K562 (cell line): ENCODE data around the gene YIF1A. TPM values are rescaled to one million over a fixed set of nuclear protein-coding genes. Genes with fewer than 3 reads are reported as not detected.

Experiments used
- MAFG ChIP-seq: fragments of 450-650 bp; conservative IDR thresholded peaks from 2 replicates; pipeline ENCODE4 v1.6.1; 2016; ENCODE audit warnings: missing genetic modification characterization, missing compliant biosample characterization
- MCM2 ChIP-seq: fragments of 450-650 bp; IDR thresholded peaks from 2 replicates; pipeline ENCODE4 v1.6.1; 2017; ENCODE audit warnings: low read depth, mild to moderate bottlenecking
- NCOA1 ChIP-seq: fragments of 450-650 bp; IDR thresholded peaks from 2 replicates; pipeline ENCODE4 v1.6.1; 2016; ENCODE audit warnings: low read depth
- NCOR1 ChIP-seq: fragments of 450-650 bp; IDR thresholded peaks from 2 replicates; pipeline ENCODE4 v1.6.1; 2016; ENCODE audit warnings: mild to moderate bottlenecking, moderate library complexity
- PURB ChIP-seq: sonication (generic); formaldehyde crosslinking; IDR thresholded peaks from 2 replicates; pipeline ENCODE4 v1.9.0; 2021; ENCODE audit warnings: low read depth, mild to moderate bottlenecking, missing genetic modification reagents
- SAP30 ChIP-seq: fragments of 200-600 bp; sonication (generic); IDR thresholded peaks from 2 replicates; pipeline ENCODE4 v1.6.1; 2012; ENCODE audit warnings: borderline replicate concordance, low read depth, mild to moderate bottlenecking, moderate library complexity, low read length, control low read depth, inconsistent platforms; ENCODE audit not compliant: insufficient read depth, poor library complexity, severe bottlenecking
- SMARCC2 ChIP-seq: fragments of 450-650 bp; IDR thresholded peaks from 2 replicates; pipeline ENCODE4 v1.6.1; 2017; ENCODE audit warnings: antibody characterized with exemption, moderate library complexity, mild to moderate bottlenecking, low read depth
- TEAD2 ChIP-seq: fragments of 450-650 bp; IDR thresholded peaks from 2 replicates; pipeline ENCODE4 v1.6.1; 2016; ENCODE audit warnings: missing genetic modification characterization, control low read depth, missing compliant biosample characterization
- ZNF780A ChIP-seq: fragments of 250-450 bp; sonication (Bioruptor Pico); IDR thresholded peaks from 2 replicates; pipeline ENCODE4 v1.5.0; 2021; ENCODE audit warnings: mild to moderate bottlenecking
- polyA plus RNA-seq, 8 experiments: library from polyadenylated mRNA; depleted of rRNA in 4 of 8; stranded (reverse) in 5 of 8; unstranded in 3 of 8; fragments of >200 nt; fragmentation: Nextera tagmentation in 2 of 8; fragmentation: Illumina TruSeq in 1 of 8; extraction: Ambion mirVana in 2 of 8; extraction: Trizol in 1 of 8; gene quantifications; 2 replicates each; pipeline versions ENCODE4 v1.2.1 to v1.2.3, GENCODE V29; 2011 to 2014; ENCODE audit warnings: inconsistent platforms in 1 of 8, missing spikeins in 1 of 8
- total RNA-seq, 7 experiments: library from RNA; depleted of rRNA in 6 of 7; stranded (reverse); fragments of >200 nt in 6 of 7; fragmentation: Illumina TruSeq in 2 of 7; extraction: Trizol in 2 of 7; gene quantifications; 2 replicates each; pipeline versions ENCODE4 v1.2.1 to v1.2.3, GENCODE V29; 2011 to 2021; ENCODE audit warnings: low replicate concordance in 1 of 7
- TF ChIP-seq, protein P1 (sequence below): sonication (generic); formaldehyde crosslinking; IDR thresholded peaks from 2 replicates; pipeline ENCODE4 v1.8.0; 2022; ENCODE audit warnings: mild to moderate bottlenecking, missing genetic modification reagents, borderline replicate concordance
- TF ChIP-seq, protein P2 (sequence below): sonication (generic); formaldehyde crosslinking; IDR thresholded peaks from 2 replicates; pipeline ENCODE4 v1.8.1; 2023; ENCODE audit warnings: mild to moderate bottlenecking, missing genetic modification reagents
- TF ChIP-seq, protein P3 (sequence below), 2 experiments: fragments of 450-650 bp; IDR thresholded peaks; 2 replicates each; pipeline ENCODE4 v1.6.1; 2018; ENCODE audit warnings: mild to moderate bottlenecking in 2 of 2, low read depth in 1 of 2; ENCODE audit not compliant: partially characterized antibody in 2 of 2
- TF ChIP-seq, protein P4 (sequence below): sonication (generic); formaldehyde crosslinking; IDR thresholded peaks from 2 replicates; pipeline ENCODE4 v1.8.1; 2022; ENCODE audit warnings: missing genetic modification reagents
- TF ChIP-seq, protein P5 (sequence below), 2 experiments: fragments of 450-650 bp; conservative IDR thresholded peaks; 2 replicates each; pipeline ENCODE4 v1.6.1; 2017; ENCODE audit warnings: mild to moderate bottlenecking in 2 of 2, moderate library complexity in 2 of 2

YIF1A gene
- total and polyA plus RNA-seq, 9 of the 15 experiments (the other 6 are each of a cell fraction or from before 2014, with no cell fraction given): 8.6 to 121 (median 77.2) TPM

DNA sequence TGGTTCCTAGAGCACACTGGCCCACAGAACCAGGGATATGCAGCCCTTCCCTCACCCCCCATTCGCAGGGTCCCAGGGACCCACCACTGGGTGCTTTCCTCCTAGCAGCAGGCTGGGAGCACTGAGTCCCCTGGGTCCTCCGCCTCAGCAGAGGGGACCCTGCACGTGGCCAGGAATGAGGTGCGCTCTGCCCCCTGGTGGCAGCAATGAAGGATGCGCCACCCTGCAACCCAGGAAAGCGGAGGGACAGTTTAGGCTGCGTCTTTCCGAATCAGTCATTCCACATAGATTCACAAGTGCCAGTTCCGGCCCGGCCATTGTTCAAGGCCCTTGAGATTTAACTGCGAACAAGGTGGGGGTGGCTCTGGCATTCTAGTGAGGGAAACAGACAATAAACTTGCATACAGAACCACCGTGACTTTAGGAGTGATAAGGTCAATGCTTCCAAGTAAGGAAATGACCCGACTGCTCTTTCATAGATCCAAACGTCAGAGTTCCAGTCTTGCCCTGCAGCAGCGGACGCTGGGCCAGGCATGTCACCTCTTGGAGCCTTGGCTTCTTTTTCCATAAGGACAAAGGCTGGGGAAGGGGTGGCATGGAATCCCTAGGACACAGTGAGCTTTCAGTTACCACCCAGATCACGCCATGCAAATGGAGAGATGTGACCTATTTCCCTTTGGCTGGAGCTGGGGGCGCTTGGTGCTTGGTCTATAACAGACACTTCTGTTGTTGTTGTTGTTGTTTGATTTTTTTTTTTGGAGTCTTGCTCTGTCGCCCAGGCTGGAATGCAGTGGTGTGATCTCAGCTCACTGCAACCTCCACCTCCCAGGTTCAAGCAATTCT, 39.6 kb upstream of the YIF1A start (continued):
- TF ChIP-seq, protein P1, sequence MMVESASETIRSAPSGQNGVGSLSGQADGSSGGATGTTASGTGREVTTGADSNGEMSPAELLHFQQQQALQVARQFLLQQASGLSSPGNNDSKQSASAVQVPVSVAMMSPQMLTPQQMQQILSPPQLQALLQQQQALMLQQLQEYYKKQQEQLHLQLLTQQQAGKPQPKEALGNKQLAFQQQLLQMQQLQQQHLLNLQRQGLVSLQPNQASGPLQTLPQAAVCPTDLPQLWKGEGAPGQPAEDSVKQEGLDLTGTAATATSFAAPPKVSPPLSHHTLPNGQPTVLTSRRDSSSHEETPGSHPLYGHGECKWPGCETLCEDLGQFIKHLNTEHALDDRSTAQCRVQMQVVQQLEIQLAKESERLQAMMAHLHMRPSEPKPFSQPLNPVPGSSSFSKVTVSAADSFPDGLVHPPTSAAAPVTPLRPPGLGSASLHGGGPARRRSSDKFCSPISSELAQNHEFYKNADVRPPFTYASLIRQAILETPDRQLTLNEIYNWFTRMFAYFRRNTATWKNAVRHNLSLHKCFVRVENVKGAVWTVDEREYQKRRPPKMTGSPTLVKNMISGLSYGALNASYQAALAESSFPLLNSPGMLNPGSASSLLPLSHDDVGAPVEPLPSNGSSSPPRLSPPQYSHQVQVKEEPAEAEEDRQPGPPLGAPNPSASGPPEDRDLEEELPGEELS (CRISPR knock-in tag): 0 out of 2 replicates have a peak, but pooled peaks have one; percentile 42
- TF ChIP-seq, protein P2, sequence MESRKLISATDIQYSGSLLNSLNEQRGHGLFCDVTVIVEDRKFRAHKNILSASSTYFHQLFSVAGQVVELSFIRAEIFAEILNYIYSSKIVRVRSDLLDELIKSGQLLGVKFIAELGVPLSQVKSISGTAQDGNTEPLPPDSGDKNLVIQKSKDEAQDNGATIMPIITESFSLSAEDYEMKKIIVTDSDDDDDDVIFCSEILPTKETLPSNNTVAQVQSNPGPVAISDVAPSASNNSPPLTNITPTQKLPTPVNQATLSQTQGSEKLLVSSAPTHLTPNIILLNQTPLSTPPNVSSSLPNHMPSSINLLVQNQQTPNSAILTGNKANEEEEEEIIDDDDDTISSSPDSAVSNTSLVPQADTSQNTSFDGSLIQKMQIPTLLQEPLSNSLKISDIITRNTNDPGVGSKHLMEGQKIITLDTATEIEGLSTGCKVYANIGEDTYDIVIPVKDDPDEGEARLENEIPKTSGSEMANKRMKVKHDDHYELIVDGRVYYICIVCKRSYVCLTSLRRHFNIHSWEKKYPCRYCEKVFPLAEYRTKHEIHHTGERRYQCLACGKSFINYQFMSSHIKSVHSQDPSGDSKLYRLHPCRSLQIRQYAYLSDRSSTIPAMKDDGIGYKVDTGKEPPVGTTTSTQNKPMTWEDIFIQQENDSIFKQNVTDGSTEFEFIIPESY: no peak; the same call in 1 of the 2 replicates
- no peak for TF ChIP-seq MAFG
- no peak for TF ChIP-seq NCOR1
- TF ChIP-seq SAP30: no peak
- peak; percentile 94 for TF ChIP-seq TEAD2 (tag)
- no peak for TF ChIP-seq MCM2
- TF ChIP-seq, protein P3, sequence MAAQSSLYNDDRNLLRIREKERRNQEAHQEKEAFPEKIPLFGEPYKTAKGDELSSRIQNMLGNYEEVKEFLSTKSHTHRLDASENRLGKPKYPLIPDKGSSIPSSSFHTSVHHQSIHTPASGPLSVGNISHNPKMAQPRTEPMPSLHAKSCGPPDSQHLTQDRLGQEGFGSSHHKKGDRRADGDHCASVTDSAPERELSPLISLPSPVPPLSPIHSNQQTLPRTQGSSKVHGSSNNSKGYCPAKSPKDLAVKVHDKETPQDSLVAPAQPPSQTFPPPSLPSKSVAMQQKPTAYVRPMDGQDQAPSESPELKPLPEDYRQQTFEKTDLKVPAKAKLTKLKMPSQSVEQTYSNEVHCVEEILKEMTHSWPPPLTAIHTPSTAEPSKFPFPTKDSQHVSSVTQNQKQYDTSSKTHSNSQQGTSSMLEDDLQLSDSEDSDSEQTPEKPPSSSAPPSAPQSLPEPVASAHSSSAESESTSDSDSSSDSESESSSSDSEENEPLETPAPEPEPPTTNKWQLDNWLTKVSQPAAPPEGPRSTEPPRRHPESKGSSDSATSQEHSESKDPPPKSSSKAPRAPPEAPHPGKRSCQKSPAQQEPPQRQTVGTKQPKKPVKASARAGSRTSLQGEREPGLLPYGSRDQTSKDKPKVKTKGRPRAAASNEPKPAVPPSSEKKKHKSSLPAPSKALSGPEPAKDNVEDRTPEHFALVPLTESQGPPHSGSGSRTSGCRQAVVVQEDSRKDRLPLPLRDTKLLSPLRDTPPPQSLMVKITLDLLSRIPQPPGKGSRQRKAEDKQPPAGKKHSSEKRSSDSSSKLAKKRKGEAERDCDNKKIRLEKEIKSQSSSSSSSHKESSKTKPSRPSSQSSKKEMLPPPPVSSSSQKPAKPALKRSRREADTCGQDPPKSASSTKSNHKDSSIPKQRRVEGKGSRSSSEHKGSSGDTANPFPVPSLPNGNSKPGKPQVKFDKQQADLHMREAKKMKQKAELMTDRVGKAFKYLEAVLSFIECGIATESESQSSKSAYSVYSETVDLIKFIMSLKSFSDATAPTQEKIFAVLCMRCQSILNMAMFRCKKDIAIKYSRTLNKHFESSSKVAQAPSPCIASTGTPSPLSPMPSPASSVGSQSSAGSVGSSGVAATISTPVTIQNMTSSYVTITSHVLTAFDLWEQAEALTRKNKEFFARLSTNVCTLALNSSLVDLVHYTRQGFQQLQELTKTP (IDR thresholded peaks at IDR 0.05; ENCODE audit: low read depth in 1 of 2, partially characterized antibody in 2 of 2): no peak
- TF ChIP-seq, protein P4, sequence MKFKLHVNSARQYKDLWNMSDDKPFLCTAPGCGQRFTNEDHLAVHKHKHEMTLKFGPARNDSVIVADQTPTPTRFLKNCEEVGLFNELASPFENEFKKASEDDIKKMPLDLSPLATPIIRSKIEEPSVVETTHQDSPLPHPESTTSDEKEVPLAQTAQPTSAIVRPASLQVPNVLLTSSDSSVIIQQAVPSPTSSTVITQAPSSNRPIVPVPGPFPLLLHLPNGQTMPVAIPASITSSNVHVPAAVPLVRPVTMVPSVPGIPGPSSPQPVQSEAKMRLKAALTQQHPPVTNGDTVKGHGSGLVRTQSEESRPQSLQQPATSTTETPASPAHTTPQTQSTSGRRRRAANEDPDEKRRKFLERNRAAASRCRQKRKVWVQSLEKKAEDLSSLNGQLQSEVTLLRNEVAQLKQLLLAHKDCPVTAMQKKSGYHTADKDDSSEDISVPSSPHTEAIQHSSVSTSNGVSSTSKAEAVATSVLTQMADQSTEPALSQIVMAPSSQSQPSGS (CRISPR knock-in tag): no peak
- no peak for TF ChIP-seq ZNF780A (CRISPR knock-in tag)
- TF ChIP-seq, protein P5, sequence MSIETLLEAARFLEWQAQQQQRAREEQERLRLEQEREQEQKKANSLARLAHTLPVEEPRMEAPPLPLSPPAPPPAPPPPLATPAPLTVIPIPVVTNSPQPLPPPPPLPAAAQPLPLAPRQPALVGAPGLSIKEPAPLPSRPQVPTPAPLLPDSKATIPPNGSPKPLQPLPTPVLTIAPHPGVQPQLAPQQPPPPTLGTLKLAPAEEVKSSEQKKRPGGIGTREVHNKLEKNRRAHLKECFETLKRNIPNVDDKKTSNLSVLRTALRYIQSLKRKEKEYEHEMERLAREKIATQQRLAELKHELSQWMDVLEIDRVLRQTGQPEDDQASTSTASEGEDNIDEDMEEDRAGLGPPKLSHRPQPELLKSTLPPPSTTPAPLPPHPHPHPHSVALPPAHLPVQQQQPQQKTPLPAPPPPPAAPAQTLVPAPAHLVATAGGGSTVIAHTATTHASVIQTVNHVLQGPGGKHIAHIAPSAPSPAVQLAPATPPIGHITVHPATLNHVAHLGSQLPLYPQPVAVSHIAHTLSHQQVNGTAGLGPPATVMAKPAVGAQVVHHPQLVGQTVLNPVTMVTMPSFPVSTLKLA (conservative IDR thresholded peaks at IDR 0.05): peak; percentile 95 to 96
- no peak for TF ChIP-seq SMARCC2
- no peak for TF ChIP-seq NCOA1
- TF ChIP-seq PURB: no peak
